Choroid plexus epithelial cell (primary cell): ENCODE data around the gene DDX42.

ENCODE experiments used
- DNase-seq: peaks from one replicate; pipeline ENCODE4 v3.0.0-alpha.2; 2010; ENCODE audit warnings: low read depth
- H3K4me3 ChIP-seq: 2 replicates; pipeline ENCODE4 v1.5.1; 2011; ENCODE audit warnings: low read depth, mild to moderate bottlenecking, control low read depth, low read length, moderate library complexity
- CTCF ChIP-seq: conservative IDR thresholded peaks from 2 replicates; pipeline ENCODE4 v1.5.1; 2011; ENCODE audit warnings: low read depth, mild to moderate bottlenecking, control low read depth, inconsistent platforms, low read length, moderate library complexity

Gene DDX42

GRCh38 chr17:63805591-63805990 lies 31.6 kb downstream of the DDX42 start:
- no peak for TF ChIP-seq CTCF
- DNase-seq = no peak
- no peak overlapping the region for H3K4me3 ChIP-seq

- no peak overlapping the region for H3K4me3 ChIP-seq
- no peak for TF ChIP-seq CTCF
- DNase-seq = no peak
Measured at GRCh38 chr17:63809970-63810369, 36.0 kb downstream of the DDX42 start.

- DNase-seq = no peak
- H3K4me3 ChIP-seq = no peak overlapping the region
- no peak for TF ChIP-seq CTCF
Measured at GRCh38 chr17:63816123-63816522, 42.2 kb downstream of the DDX42 start.

GRCh38 chr17:63816669-63817068 lies 42.7 kb downstream of the DDX42 start:
- no peak for TF ChIP-seq CTCF
- DNase-seq = no peak

GRCh38 chr17:63817736-63818385 lies 43.9 kb downstream of the DDX42 start:
- no peak for DNase-seq
- no peak overlapping the region for H3K4me3 ChIP-seq
- TF ChIP-seq CTCF = no peak

More at GRCh38 chr17:63816669-63817068, 42.7 kb downstream of the DDX42 start:
- H3K4me3 ChIP-seq = no peak overlapping the region

GRCh38 chr17:63819131-63819530 lies 45.2 kb downstream of the DDX42 start:
- no peak overlapping the region for H3K4me3 ChIP-seq
- no peak for TF ChIP-seq CTCF

More at GRCh38 chr17:63819131-63819530, 45.2 kb downstream of the DDX42 start:
- no peak for DNase-seq
